Activated T-helper 1 cell treated with anti-CD3 and anti-CD28 coated beads, Interleukin-12 subunit alpha, Interleukin-12 subunit beta, Interleukin-2, Interleukin-4 antibody, amounts not matched to agents 30 ng/mL and 10 ng/mL and 1 ng/mL, durations not matched to agents 14 hours and 24 hours and 36 hours (primary cell): ENCODE measurements around the gene SPATA24. TPM values are rescaled to one million over a fixed set of nuclear protein-coding genes. Genes with fewer than 3 reads are reported as not detected.

Experiments used
- DNase-seq: peaks from one replicate; pipeline ENCODE4 v3.0.0; 2021; ENCODE audit warnings: low spot score
- H3K27ac Mint-ChIP-seq: one replicate; pipeline ENCODE4 v1.8.0; 2021; ENCODE audit warnings: mild to moderate bottlenecking, mixed read lengths
- H3K27me3 Mint-ChIP-seq: one replicate; pipeline ENCODE4 v1.8.0; 2022; ENCODE audit warnings: mild to moderate bottlenecking, moderate library complexity, mixed read lengths; ENCODE audit not compliant: insufficient read depth
- H3K36me3 Mint-ChIP-seq: one replicate; pipeline ENCODE4 v1.8.0; 2021; ENCODE audit warnings: low read depth, mixed read lengths
- H3K4me1 Mint-ChIP-seq: one replicate; pipeline ENCODE4 v1.8.0; 2021; ENCODE audit warnings: low read depth, mixed read lengths
- H3K4me3 Mint-ChIP-seq: one replicate; pipeline ENCODE4 v1.8.0; 2021; ENCODE audit warnings: mild to moderate bottlenecking, moderate library complexity, mixed read lengths
- H3K9me3 Mint-ChIP-seq: one replicate; pipeline ENCODE4 v1.8.0; 2021; ENCODE audit warnings: mixed read lengths
- intact Hi-C: fragments of 100-400 bp; cut with micrococcal nuclease; formaldehyde crosslinking; loops from one replicate; pipeline ENCODE4 v1.15.1; 2024
- total RNA-seq: library from RNA; stranded (reverse); gene quantifications from 2 replicates; pipeline ENCODE4 v1.2.3, GENCODE V29; 2022

SPATA24 gene
- total RNA-seq, 1 donor from 2014 or later: 5.3 TPM

DNA sequence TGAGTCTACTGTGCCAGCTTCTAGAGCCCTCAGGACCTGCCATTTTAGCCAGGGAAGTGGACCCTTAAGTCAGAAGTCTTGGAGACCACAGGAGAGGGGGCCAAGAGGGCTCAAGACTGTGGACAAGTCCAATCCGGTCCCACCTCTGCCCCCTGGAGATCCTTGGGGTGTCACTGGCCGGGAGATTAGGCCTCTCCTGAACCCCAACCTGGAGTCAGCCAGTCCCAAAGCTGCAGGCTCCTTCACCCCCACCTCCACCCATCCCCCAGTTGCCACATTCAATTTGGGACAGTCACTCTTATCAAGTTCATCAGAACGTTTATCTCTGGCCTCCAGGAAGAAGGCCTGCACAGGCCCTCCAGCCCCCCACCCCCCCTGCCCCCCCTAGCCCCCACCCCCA, 21.1 kb downstream of the SPATA24 start:
- no peak overlapping the region for H3K27ac Mint-ChIP-seq
- intact Hi-C loops: no loop called here
- H3K36me3 Mint-ChIP-seq: no peaks in the 10 kb centered on the region
- DNase-seq: no peak
- H3K27me3 Mint-ChIP-seq: no peaks in the 10 kb centered on the region
- peaks cover 44% of the 10 kb centered on the region for H3K4me1 Mint-ChIP-seq
- H3K4me3 Mint-ChIP-seq: no peak overlapping the region
- no peaks in the 10 kb centered on the region for H3K9me3 Mint-ChIP-seq

DNA sequence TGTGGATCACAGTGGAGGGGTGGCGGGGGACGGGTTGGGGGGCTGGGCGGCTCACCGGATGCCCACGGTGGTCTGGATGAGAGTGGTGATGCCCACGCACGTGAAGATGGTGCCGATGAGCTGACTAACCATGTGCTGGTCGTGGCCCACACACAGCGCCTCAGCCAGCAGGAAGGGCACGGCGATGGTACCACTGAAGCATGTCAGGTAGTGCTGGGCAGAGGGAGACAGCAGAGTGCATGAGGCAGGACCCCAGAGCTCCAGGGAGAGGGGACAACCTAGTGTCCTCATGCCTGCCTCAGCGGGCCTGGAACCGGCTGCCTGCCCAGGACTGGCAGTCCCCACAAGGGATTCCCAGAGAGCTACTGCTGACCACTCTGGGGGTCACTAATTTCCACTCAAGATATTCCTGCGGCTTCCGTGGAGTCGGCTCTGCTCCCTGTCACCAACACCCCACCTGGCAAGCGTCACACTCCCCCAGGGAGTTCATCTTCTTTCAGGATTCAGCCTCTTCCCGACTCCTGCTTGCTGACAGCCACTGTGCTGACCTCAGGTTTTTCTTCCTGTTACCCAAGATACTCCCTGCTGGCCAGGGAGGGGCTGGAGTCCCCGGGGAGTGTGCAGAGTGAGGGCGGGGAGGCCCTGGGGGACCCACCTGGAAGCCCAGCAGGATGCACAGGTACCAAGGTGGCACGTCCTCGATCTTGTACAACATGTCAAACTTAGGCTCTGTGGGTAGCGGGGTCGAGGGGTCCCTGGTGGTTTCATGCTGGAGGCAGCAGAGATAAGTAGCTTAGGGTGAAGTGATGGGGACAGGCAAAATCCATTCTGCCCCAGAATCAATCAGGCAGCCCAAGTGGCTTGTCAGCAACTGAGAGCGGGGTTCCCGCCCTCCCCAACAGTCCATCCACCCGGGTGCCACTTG, 21.8 kb downstream of the SPATA24 start:
- Mint-ChIP-seq H3K9me3 (no peaks in the 10 kb centered on the region), H3K27ac (no peak overlapping the region), H3K4me3 (no peak overlapping the region), H3K4me1 (peaks cover 40% of the 10 kb centered on the region), H3K27me3 (no peaks in the 10 kb centered on the region), H3K36me3 (peaks cover 4% of the 10 kb centered on the region)
- intact Hi-C loops: no loop called here
- no peak for DNase-seq

DNA sequence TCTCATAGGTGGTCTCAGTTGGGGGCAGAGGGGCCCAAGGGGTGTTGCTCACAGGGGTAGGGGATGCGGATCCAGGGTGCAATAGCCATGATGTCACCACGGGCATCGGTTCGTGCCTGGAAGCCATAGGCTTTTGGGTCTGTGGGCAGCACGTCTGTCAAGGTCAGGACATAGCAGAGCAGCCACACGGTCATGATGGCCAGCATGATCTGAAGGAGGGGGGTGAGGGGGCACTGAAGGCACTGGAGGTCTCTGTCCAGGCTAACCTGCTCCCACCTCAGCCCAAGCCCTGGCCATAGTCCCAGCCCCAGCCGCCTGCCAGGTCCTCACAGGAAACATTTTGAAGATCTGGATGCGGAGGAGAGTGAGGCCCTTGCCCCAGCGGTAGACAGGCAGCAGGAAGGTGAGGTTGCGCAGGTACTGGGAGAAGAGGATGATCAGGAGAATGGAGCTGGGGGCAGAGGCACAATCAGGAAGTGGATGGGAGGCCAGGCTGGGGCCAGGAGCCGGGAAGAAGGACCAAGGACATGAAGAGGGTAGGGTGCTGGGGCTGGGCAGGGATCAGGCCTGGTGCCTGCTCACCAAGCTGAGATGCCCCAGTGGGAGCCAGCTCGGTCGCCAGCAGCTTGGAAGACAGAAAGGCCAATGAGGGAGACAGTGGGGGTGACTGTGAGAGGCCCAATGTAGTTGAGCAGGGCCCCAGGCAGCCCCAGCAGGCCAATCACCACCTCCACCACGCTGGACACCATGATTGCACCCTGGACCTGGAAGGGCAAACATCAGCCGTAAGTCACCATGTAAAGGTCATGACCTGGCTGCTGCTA, 24.1 kb downstream of the SPATA24 start:
- DNase-seq: no peak
- H3K27me3 Mint-ChIP-seq: no peaks in the 10 kb centered on the region
- H3K4me1 Mint-ChIP-seq: peaks cover 17% of the 10 kb centered on the region
- peaks cover 4% of the 10 kb centered on the region for H3K36me3 Mint-ChIP-seq
- no peak overlapping the region for H3K4me3 Mint-ChIP-seq
- peak overlapping the region; percentile 1 for H3K27ac Mint-ChIP-seq
- H3K9me3 Mint-ChIP-seq: no peaks in the 10 kb centered on the region
- intact Hi-C loops: loop anchor here (10.0 kb wide), 1 partner anchor 555 kb away; no protein-coding TSS in a partner anchor

DNA sequence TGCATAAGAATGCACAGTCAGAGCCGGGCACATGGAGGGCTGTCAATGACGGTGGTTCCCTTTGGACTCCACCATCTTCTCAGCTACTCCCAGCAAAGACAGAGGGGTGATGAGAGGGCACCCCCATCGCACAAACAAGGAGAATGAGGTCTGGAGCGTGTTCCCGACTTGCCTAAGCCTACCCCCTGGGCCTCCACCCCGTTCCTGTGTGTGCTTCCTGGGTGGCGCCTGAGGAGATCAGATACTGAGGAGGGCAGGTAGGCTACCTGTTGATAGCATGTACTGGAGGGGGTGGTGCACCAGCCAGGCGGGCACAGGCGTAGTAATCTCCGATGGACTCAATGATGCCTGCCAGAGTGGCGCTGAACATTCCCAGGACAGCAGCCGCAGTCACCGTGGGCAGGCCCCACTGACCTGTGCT, 24.9 kb downstream of the SPATA24 start:
- Mint-ChIP-seq H3K36me3 (peaks cover 5% of the 10 kb centered on the region), H3K27ac (peak overlapping the region; percentile 1), H3K9me3 (no peaks in the 10 kb centered on the region), H3K4me1 (peaks cover 8% of the 10 kb centered on the region), H3K4me3 (no peak overlapping the region), H3K27me3 (no peaks in the 10 kb centered on the region)
- intact Hi-C loops: loop anchor here (10.0 kb wide), 1 partner anchor 554 kb away; no protein-coding TSS in a partner anchor
- DNase-seq: no peak

DNA sequence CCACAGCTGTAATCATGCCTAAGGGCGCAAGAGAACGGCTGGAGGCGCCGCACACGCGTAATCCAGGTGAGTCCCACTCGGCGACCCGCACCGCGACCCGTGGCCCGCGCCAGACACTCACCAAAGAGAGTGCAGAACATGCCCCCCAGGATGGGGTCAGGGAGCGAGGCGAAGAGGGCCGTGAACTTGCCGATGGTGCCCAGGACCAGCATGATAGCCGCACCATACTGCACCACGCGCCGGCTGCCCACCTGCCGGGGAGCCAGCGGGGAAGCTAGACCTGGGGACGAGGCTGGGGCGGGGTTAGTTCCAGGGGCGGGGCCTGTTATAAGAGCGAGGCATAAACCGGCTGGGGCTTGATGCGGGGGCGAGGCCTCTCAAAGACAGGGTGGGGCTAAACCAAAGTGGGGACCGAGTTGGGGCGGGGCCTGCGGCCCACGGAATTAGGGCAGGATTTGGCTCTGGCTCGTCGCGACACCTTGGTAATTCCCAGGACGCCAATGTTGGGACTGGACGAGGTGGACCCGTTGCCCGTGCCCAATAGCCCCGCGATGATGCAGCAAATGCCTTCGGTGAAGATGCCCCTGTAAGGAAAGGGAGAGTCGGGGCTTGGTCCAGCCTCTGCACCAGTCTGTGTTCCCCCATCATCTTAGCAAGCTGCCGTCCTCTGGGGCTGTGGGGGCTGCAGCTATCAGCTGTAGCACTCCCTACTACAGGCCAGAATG, 25.6 kb downstream of the SPATA24 start:
- no peak overlapping the region for H3K4me3 Mint-ChIP-seq
- DNase-seq: no peak
- no peaks in the 10 kb centered on the region for H3K9me3 Mint-ChIP-seq
- H3K4me1 Mint-ChIP-seq: peaks cover 1% of the 10 kb centered on the region
- H3K36me3 Mint-ChIP-seq: peaks cover 9% of the 10 kb centered on the region
- intact Hi-C loops: loop anchor here (10.0 kb wide), 1 partner anchor 553 kb away; no protein-coding TSS in a partner anchor
- H3K27me3 Mint-ChIP-seq: no peaks in the 10 kb centered on the region
- H3K27ac Mint-ChIP-seq: no peak overlapping the region

DNA sequence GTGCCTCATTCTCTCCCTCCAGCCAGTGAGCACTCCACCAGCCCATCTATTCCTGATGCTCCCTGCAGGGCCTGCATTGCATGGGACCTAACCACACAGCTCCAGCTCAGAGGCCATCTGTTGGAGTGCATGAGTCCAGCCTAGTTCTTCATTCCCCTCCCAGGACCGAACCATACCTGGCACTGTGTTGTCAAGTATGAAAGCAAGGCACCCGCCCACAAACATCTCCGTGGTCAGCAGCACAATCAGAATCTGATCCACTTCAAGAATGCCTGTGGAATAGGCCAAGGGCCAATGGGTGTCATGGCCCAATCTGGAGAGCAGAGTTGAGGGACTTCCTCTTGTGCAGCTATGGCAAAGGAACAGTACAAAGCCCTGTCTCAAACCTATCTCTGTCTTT, 26.7 kb downstream of the SPATA24 start:
- no peaks in the 10 kb centered on the region for H3K27me3 Mint-ChIP-seq
- intact Hi-C loops: loop anchor here (10.0 kb wide), 1 partner anchor 552 kb away; no protein-coding TSS in a partner anchor

DNA sequence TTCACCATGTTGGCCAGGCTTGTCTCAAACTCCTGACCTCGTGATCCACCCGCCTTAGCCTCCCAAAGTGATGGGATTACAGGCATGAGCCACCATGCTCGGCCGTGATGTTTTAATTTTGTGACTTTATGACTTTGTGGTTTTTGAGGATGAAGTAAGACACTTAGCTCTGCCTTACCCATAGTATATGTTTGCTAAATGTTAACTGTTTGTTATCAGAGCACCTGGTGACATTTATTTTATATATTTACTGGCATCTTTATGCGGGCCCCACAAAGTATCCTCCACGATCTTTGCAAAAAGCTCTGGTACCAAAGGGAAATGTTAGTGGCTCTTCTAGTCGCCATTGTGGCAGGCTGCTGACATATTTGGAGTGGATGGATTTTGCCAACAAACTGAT, 27.5 kb downstream of the SPATA24 start:
- intact Hi-C loops: loop anchor here (10.0 kb wide), 1 partner anchor 552 kb away; no protein-coding TSS in a partner anchor
- no peak overlapping the region for H3K4me3 Mint-ChIP-seq

More for the DNA sequence above, 26.7 kb downstream of the SPATA24 start:
- no peaks in the 10 kb centered on the region for H3K9me3 Mint-ChIP-seq
- H3K36me3 Mint-ChIP-seq: peaks cover 14% of the 10 kb centered on the region
- peaks cover 3% of the 10 kb centered on the region for H3K4me1 Mint-ChIP-seq
- H3K27ac Mint-ChIP-seq: no peak overlapping the region
- no peak for DNase-seq
- H3K4me3 Mint-ChIP-seq: no peak overlapping the region

DNA sequence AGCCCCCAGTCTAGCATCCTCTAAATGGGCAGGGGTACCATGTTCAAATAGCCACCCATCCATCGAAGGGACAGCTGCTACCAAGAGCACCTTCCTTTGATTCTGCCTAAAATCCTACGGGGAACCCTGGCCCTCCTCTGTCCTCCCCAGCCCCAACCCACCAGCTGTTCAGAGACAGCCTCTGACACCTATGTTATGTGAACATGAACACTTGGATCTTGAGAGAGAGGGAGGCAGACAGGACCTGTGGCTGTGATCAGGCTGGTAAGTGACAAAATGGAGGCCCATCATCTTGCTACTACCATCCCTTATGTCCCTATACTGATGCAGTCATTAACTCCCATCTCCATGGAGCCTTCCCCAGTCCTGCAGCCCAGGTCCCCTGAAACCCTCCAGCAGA, 29.0 kb downstream of the SPATA24 start:
- intact Hi-C loops: loop anchor here (10.0 kb wide), 1 partner anchor 550 kb away; no protein-coding TSS in a partner anchor
- H3K9me3 Mint-ChIP-seq: no peaks in the 10 kb centered on the region
- H3K4me1 Mint-ChIP-seq: peaks cover 16% of the 10 kb centered on the region
- H3K27ac Mint-ChIP-seq: no peak overlapping the region
- DNase-seq: no peak
- no peaks in the 10 kb centered on the region for H3K27me3 Mint-ChIP-seq
- H3K36me3 Mint-ChIP-seq: peaks cover 23% of the 10 kb centered on the region
- no peak overlapping the region for H3K4me3 Mint-ChIP-seq

More for the DNA sequence above, 27.5 kb downstream of the SPATA24 start:
- Mint-ChIP-seq H3K9me3 (no peaks in the 10 kb centered on the region), H3K4me1 (peaks cover 11% of the 10 kb centered on the region), H3K27ac (no peak overlapping the region), H3K36me3 (peaks cover 21% of the 10 kb centered on the region), H3K27me3 (no peaks in the 10 kb centered on the region)
- DNase-seq: no peak

DNA sequence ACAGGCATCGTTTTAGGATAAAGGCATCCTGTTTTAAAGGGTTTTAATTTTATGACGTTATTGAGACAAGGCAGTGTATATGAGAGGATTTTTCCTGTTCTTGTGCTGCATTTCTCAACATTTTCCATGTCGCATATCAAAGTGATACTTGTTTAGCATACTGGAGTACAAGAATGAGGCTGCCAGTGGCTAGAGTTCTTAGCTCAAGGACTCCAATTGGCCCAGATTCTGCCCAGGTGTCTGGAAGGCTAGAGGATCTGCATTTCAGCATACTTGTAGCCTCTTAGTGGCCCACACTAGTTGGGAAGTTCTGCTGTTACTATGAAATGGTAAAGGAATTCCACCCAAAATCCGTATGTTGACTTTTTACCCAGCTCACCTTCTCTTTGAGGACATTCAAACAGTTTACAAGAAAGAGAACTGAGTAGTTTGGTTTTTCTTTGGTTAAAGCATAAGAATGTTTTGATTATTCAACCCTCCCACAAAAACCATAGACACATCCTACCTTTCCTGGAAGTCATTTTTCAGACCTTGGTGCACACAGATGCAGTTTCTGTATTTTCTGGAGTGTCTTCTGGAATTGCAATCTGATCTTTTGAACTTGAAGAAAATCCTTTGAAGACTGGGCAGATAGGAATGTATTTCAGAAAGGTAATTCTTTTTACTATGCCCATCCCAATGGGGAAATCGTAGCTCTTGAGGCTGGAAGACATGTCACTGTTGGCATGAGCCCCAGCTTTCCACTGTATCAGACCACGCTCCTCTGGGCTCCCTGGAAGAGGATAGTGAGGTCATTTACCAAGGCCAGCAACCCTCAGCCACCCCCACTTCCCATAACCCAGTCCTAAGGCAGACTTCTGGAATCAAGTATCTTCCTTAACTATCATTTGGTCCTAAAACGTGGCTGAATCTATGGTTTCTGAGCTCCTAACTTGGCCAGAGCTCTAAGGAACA, 32.1 kb downstream of the SPATA24 start:
- Mint-ChIP-seq H3K36me3 (peaks cover 26% of the 10 kb centered on the region), H3K4me1 (peaks cover 16% of the 10 kb centered on the region), H3K27me3 (no peaks in the 10 kb centered on the region), H3K4me3 (peak overlapping the region; percentile 16), H3K27ac (peak overlapping the region; percentile 53), H3K9me3 (no peaks in the 10 kb centered on the region)
- DNase-seq: no peak
- intact Hi-C loops: loop anchor here (2.0 to 10.0 kb wide), 3 partner anchors 13 to 547 kb away; no protein-coding TSS in a partner anchor

DNA sequence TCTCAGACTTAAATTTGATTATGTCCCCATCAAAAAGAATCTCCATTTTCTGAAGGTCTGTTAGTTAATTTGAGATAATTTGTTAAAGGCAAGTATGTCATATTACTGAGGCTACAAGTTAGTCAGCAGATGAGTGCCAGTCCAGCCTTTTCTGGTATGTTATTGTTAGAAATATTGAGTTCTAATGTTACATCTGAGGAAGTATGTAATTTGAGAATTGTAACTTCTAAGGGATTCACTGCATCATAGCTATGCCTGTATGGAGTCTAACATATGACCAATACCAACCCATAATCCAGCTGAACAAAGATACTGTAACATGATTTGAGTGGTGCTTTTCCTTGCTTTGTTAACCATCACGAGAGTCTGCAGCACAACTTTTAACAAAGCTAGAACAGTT, 34.7 kb downstream of the SPATA24 start:
- no peaks in the 10 kb centered on the region for H3K27me3 Mint-ChIP-seq
- H3K4me1 Mint-ChIP-seq: peaks cover 16% of the 10 kb centered on the region
- intact Hi-C loops: no loop called here
- no peaks in the 10 kb centered on the region for H3K9me3 Mint-ChIP-seq
- no peak overlapping the region for H3K27ac Mint-ChIP-seq
- peaks cover 41% of the 10 kb centered on the region for H3K36me3 Mint-ChIP-seq
- H3K4me3 Mint-ChIP-seq: no peak overlapping the region
- DNase-seq: no peak

DNA sequence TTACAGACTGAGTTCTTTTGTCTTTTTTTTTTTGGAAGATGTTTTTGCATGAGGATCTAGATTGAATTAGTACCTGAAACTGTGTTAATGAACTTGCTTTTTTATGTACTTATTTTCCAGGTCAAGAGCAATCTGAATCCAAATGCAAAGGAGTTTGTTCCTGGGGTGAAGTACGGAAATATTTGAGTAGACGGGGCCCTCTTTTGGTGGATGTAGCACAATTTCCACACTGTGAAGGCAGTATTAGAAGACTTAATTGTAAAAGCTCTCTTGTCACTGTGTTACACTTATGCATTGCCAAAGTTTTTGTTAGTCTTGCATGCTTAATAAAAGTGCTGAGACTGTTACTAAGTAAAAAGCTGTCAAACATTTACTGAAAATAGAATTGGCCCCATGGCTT, 35.3 kb downstream of the SPATA24 start:
- Mint-ChIP-seq H3K27ac (no peak overlapping the region), H3K4me3 (no peak overlapping the region), H3K27me3 (no peaks in the 10 kb centered on the region), H3K9me3 (no peaks in the 10 kb centered on the region), H3K36me3 (peaks cover 47% of the 10 kb centered on the region), H3K4me1 (peaks cover 16% of the 10 kb centered on the region)
- no peak for DNase-seq
- intact Hi-C loops: no loop called here
